OCI-LY1 (cell line): ENCODE measurements around the gene VDR.

Experiments used
- H2AFZ ChIP-seq: fragments of 200-600 bp; sonication (generic), shearing (Covaris generic); 2 replicates; pipeline ENCODE4 v1.6.0; 2014; ENCODE audit warnings: antibody characterized with exemption, mild to moderate bottlenecking, low read length
- H3F3A ChIP-seq: fragments of 200-600 bp; sonication (generic), shearing (Covaris generic); 2 replicates; pipeline ENCODE4 v1.6.0; 2014; ENCODE audit warnings: mild to moderate bottlenecking, antibody characterized with exemption, low read length, moderate library complexity; ENCODE audit not compliant: insufficient read depth
- H3K27ac ChIP-seq: fragments of 200-600 bp; sonication (generic); 2 replicates; pipeline ENCODE4 v1.5.1; 2014; ENCODE audit warnings: low read length, mixed run types, mild to moderate bottlenecking, low read depth; ENCODE audit not compliant: poor library complexity, severe bottlenecking
- H3K27me3 ChIP-seq: fragments of 200-600 bp; sonication (generic); 2 replicates; pipeline ENCODE4 v1.6.0; 2014; ENCODE audit warnings: antibody characterized with exemption, mild to moderate bottlenecking, low read length, moderate library complexity; ENCODE audit not compliant: insufficient read depth
- H3K36me3 ChIP-seq: fragments of 200-600 bp; sonication (generic); 2 replicates; pipeline ENCODE4 v1.6.1; 2014; ENCODE audit warnings: mild to moderate bottlenecking, antibody characterized with exemption, low read length, moderate library complexity, mixed read lengths; ENCODE audit not compliant: insufficient read depth
- H3K4me1 ChIP-seq: fragments of 200-600 bp; sonication (generic); 2 replicates; pipeline ENCODE4 v1.5.1; 2014; ENCODE audit warnings: mild to moderate bottlenecking, low read length, moderate library complexity; ENCODE audit not compliant: insufficient read depth, severe bottlenecking
- H3K4me2 ChIP-seq: fragments of 200-600 bp; sonication (generic), shearing (Covaris generic); 2 replicates; pipeline ENCODE4 v1.6.1; 2014; ENCODE audit warnings: low read length
- H3K4me3 ChIP-seq: fragments of 200-600 bp; sonication (generic); 2 replicates; pipeline ENCODE4 v1.5.1; 2014; ENCODE audit warnings: low read length, low read depth, mild to moderate bottlenecking, mixed read lengths; ENCODE audit not compliant: poor library complexity, severe bottlenecking
- H3K79me2 ChIP-seq: fragments of 200-600 bp; shearing (Covaris generic); 2 replicates; pipeline ENCODE4 v1.6.1; 2016; ENCODE audit warnings: mixed run types, low read length, mixed read lengths; ENCODE audit not compliant: insufficient read depth
- H3K9ac ChIP-seq: fragments of 200-600 bp; sonication (generic), shearing (Covaris generic); 2 replicates; pipeline ENCODE4 v1.6.1; 2014; ENCODE audit warnings: mild to moderate bottlenecking, low read length, mixed read lengths
- H3K9me2 ChIP-seq: fragments of 200-600 bp; sonication (generic), shearing (Covaris generic); 2 replicates; pipeline ENCODE4 v1.6.1; 2014; ENCODE audit warnings: low read depth, mild to moderate bottlenecking, low read length, mixed read lengths
- H3K9me3 ChIP-seq: fragments of 200-600 bp; shearing (Covaris generic); 2 replicates; pipeline ENCODE4 v1.6.1; 2014; ENCODE audit warnings: low read length, mixed read lengths
- H4K20me1 ChIP-seq: fragments of 200-600 bp; sonication (generic), shearing (Covaris generic); 2 replicates; pipeline ENCODE4 v1.6.0; 2016; ENCODE audit warnings: mild to moderate bottlenecking, low read length; ENCODE audit not compliant: insufficient read depth
- EZH2 ChIP-seq: fragments of 200-600 bp; sonication (generic), shearing (Covaris generic); IDR thresholded peaks from 2 replicates; pipeline ENCODE4 v1.8.0; 2017; ENCODE audit warnings: borderline replicate concordance, mixed run types, mild to moderate bottlenecking, antibody characterized with exemption, low read length, moderate library complexity, mixed read lengths
- TF ChIP-seq, protein P1 (sequence below): fragments of 200-600 bp; sonication (generic), shearing (Covaris generic); IDR thresholded peaks from 2 replicates; pipeline ENCODE4 v1.5.1; 2017; ENCODE audit warnings: mild to moderate bottlenecking, antibody characterized with exemption, low read length, moderate library complexity, mixed read lengths

Gene VDR

GRCh38 chr12:47892819-47893218, 12.0 kb downstream of the VDR start:
- no peak overlapping the region for H3K27ac ChIP-seq
- no peaks in the 10 kb centered on the region for H3K9me2 ChIP-seq
- TF ChIP-seq, protein P1, sequence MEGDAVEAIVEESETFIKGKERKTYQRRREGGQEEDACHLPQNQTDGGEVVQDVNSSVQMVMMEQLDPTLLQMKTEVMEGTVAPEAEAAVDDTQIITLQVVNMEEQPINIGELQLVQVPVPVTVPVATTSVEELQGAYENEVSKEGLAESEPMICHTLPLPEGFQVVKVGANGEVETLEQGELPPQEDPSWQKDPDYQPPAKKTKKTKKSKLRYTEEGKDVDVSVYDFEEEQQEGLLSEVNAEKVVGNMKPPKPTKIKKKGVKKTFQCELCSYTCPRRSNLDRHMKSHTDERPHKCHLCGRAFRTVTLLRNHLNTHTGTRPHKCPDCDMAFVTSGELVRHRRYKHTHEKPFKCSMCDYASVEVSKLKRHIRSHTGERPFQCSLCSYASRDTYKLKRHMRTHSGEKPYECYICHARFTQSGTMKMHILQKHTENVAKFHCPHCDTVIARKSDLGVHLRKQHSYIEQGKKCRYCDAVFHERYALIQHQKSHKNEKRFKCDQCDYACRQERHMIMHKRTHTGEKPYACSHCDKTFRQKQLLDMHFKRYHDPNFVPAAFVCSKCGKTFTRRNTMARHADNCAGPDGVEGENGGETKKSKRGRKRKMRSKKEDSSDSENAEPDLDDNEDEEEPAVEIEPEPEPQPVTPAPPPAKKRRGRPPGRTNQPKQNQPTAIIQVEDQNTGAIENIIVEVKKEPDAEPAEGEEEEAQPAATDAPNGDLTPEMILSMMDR = no peak
- TF ChIP-seq EZH2 = no peak
- no peak overlapping the region for H3K4me3 ChIP-seq
- H3K79me2 ChIP-seq = no peaks in the 10 kb centered on the region
- H3F3A ChIP-seq = no peaks in the 10 kb centered on the region
- H3K4me2 ChIP-seq = no peak overlapping the region
- H3K9ac ChIP-seq = no peak overlapping the region
- no peaks in the 10 kb centered on the region for H3K9me3 ChIP-seq
- no peaks in the 10 kb centered on the region for H4K20me1 ChIP-seq
- H3K27me3 ChIP-seq = no peaks in the 10 kb centered on the region
- no peaks in the 10 kb centered on the region for H3K4me1 ChIP-seq
- H3K36me3 ChIP-seq = no peaks in the 10 kb centered on the region
- no peak overlapping the region for H2AFZ ChIP-seq

- Histone ChIP-seq H2AFZ (no peak overlapping the region), H3K27me3 (no peaks in the 10 kb centered on the region), H3K4me2 (no peak overlapping the region), H4K20me1 (no peaks in the 10 kb centered on the region), H3K9ac (no peak overlapping the region), H3K9me3 (no peaks in the 10 kb centered on the region), H3K4me3 (no peak overlapping the region), H3K27ac (no peak overlapping the region), H3K36me3 (no peaks in the 10 kb centered on the region), H3K4me1 (no peaks in the 10 kb centered on the region), H3K79me2 (no peaks in the 10 kb centered on the region), H3K9me2 (no peaks in the 10 kb centered on the region), H3F3A (no peaks in the 10 kb centered on the region)
- no peak for TF ChIP-seq EZH2
- TF ChIP-seq, protein P1 = no peak
These were observed 13.4 kb downstream of the VDR start for GRCh38 chr12:47891356-47891755.

DNA sequence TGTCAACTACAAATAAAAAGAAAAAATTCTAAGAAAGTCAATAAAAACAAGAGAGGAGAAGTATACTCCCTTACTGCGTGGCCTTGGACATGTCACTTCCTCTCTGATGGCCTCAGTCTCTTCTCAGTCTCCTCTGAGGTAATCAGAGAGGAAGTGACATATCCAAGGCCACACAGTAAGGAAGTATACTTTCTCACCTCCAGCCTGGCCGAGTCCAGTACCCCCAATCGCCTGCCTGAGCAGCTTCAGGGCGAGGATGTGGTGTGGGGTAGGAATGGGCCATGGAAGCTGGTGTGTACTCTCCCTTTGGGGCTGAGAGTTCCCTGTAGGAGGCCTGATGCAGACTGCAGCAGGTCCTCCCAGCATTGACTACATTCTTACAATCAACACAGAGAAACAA, 15.8 kb downstream of the VDR start:
- H3K9me2 ChIP-seq = no peaks in the 10 kb centered on the region
- no peaks in the 10 kb centered on the region for H3K4me1 ChIP-seq
- H3K9ac ChIP-seq = no peak overlapping the region
- TF ChIP-seq, protein P1 = no peak
- TF ChIP-seq EZH2 = no peak
- H3K79me2 ChIP-seq = no peaks in the 10 kb centered on the region
- H2AFZ ChIP-seq = no peak overlapping the region
- no peaks in the 10 kb centered on the region for H4K20me1 ChIP-seq
- no peaks in the 10 kb centered on the region for H3K36me3 ChIP-seq
- H3K27me3 ChIP-seq = peaks cover 7% of the 10 kb centered on the region
- no peak overlapping the region for H3K4me3 ChIP-seq
- H3F3A ChIP-seq = no peaks in the 10 kb centered on the region
- H3K9me3 ChIP-seq = no peaks in the 10 kb centered on the region
- H3K4me2 ChIP-seq = no peak overlapping the region
- no peak overlapping the region for H3K27ac ChIP-seq
